Endothelial cell (in vitro differentiated cells): Measurements from ENCODE around the gene HYAL4. TPM values are rescaled to one million over a fixed set of nuclear protein-coding genes. Genes with fewer than 3 reads are reported as not detected.

Experiments used
- DNase-seq: peaks from one replicate; pipeline ENCODE4 v3.0.0; 2021; ENCODE audit warnings: low spot score
- H3K27ac Mint-ChIP-seq: one replicate; pipeline ENCODE4 v1.8.0; 2021; ENCODE audit warnings: mixed read lengths, inconsistent platforms; ENCODE audit not compliant: unreplicated experiment
- H3K27me3 Mint-ChIP-seq: one replicate; pipeline ENCODE4 v1.8.0; 2021; ENCODE audit warnings: mild to moderate bottlenecking, moderate library complexity, mixed read lengths, inconsistent platforms; ENCODE audit not compliant: unreplicated experiment
- H3K36me3 Mint-ChIP-seq: one replicate; pipeline ENCODE4 v1.8.0; 2021; ENCODE audit warnings: mild to moderate bottlenecking, low read depth, mixed read lengths, inconsistent platforms; ENCODE audit not compliant: unreplicated experiment
- H3K4me1 Mint-ChIP-seq: one replicate; pipeline ENCODE4 v1.8.0; 2021; ENCODE audit warnings: mild to moderate bottlenecking, mixed read lengths, inconsistent platforms; ENCODE audit not compliant: unreplicated experiment
- H3K4me3 Mint-ChIP-seq: one replicate; pipeline ENCODE4 v1.8.0; 2021; ENCODE audit warnings: mild to moderate bottlenecking, mixed read lengths, inconsistent platforms; ENCODE audit not compliant: unreplicated experiment
- H3K9me3 Mint-ChIP-seq: one replicate; pipeline ENCODE4 v1.8.0; 2021; ENCODE audit warnings: mixed read lengths, inconsistent platforms; ENCODE audit not compliant: unreplicated experiment
- CTCF ChIP-seq: fragments of 200-600 bp; sonication (generic); IDR thresholded peaks from one replicate; pipeline ENCODE4 v1.5.0; 2021; ENCODE audit warnings: antibody characterized with exemption; ENCODE audit not compliant: unreplicated experiment
- long read RNA-seq: library from polyadenylated mRNA; unstranded; transcript quantifications from one replicate; pipeline ENCODE4 v2.0.0, GENCODE V29; 2020; ENCODE audit not compliant: unreplicated experiment
- total RNA-seq: library from RNA; stranded (reverse); fragmentation: NEBNext Ultra II Directional; extraction: Animal tissue kit (Norgen Biotek cat#: 25700); gene quantifications from one replicate; pipeline ENCODE4 v1.2.1, GENCODE V29; 2021; ENCODE audit not compliant: unreplicated experiment

Gene HYAL4
- total RNA-seq: 3.1 TPM
- long read RNA-seq, partial matches to known transcripts: 0 of 1 reads
- long read RNA-seq, other reads (novel, unspliced or antisense): 1 of 1 reads

- Mint-ChIP-seq H3K4me1 (peaks cover 20% of the 10 kb centered on the region), H3K27ac (no peak within 1 kb of the TSS)
- TF ChIP-seq CTCF: no peak
These were observed at the start of gene HYAL4 for GRCh38 chr7:123844712-123845219. TSS of gene HYAL4 (plus strand) at chr7:123845169. CDS start at chr7:123868274, 23,105 bp downstream.

GRCh38 chr7:123795917-123796316, 49.1 kb upstream of the HYAL4 start:
- TF ChIP-seq CTCF: no peak
- Mint-ChIP-seq H3K27ac (no peak overlapping the region), H3K9me3 (no peaks in the 10 kb centered on the region), H3K4me3 (no peak overlapping the region), H3K4me1 (peaks cover 6% of the 10 kb centered on the region), H3K36me3 (no peaks in the 10 kb centered on the region), H3K27me3 (no peaks in the 10 kb centered on the region)
- DNase-seq: no peak

More at GRCh38 chr7:123844712-123845219, at the start of gene HYAL4:
- Mint-ChIP-seq H3K9me3 (no peaks in the 10 kb centered on the region), H3K36me3 (peaks cover 4% of the 10 kb centered on the region), H3K27me3 (peaks cover 6% of the 10 kb centered on the region), H3K4me3 (peak within 1 kb of the TSS; percentile 81)
- DNase-seq: no peak

- no peaks in the 10 kb centered on the region for H3K9me3 Mint-ChIP-seq
- no peak for DNase-seq
- TF ChIP-seq CTCF: no peak
- no peak overlapping the region for H3K4me3 Mint-ChIP-seq
- no peaks in the 10 kb centered on the region for H3K27me3 Mint-ChIP-seq
- peaks cover 6% of the 10 kb centered on the region for H3K4me1 Mint-ChIP-seq
- no peak overlapping the region for H3K27ac Mint-ChIP-seq
- no peaks in the 10 kb centered on the region for H3K36me3 Mint-ChIP-seq
These were observed 48.4 kb upstream of the HYAL4 start for GRCh38 chr7:123796568-123796967.

- no peak overlapping the region for H3K4me3 Mint-ChIP-seq
These were observed 47.1 kb upstream of the HYAL4 start for GRCh38 chr7:123797673-123798531.

More at GRCh38 chr7:123797673-123798531, 47.1 kb upstream of the HYAL4 start:
- Mint-ChIP-seq H3K27me3 (no peaks in the 10 kb centered on the region), H3K9me3 (no peaks in the 10 kb centered on the region), H3K36me3 (no peaks in the 10 kb centered on the region), H3K4me1 (peaks cover 6% of the 10 kb centered on the region), H3K27ac (no peak overlapping the region)
- DNase-seq: no peak
- peak; percentile 74 for TF ChIP-seq CTCF
